Lower lobe of right lung (tissue), 2 donors: ENCODE measurements around the gene ERMAP. TPM values are rescaled to one million over a fixed set of nuclear protein-coding genes. Genes with fewer than 3 reads are reported as not detected.
A peak's percentile ranks its signal among the peaks of the same experiment; 100 is the strongest.

ENCODE experiments used
- ATAC-seq, 2 donors: fragments of 200-7000 bp; cut with Tn5 transposase; one replicate each; pipeline ENCODE4 v1.9.1; 2020 to 2022; ENCODE audit warnings: mild to moderate bottlenecking in 2 of 2, moderate library complexity in 2 of 2
- DNase-seq: peaks from one replicate; pipeline ENCODE4 v3.0.0-alpha.2; 2020
- H3K27ac ChIP-seq: fragments of 200-600 bp; one replicate; pipeline ENCODE4 v1.8.0; 2022
- H3K27me3 ChIP-seq: fragments of 200-600 bp; one replicate; pipeline ENCODE4 v1.8.0; 2022; ENCODE audit warnings: low read depth
- H3K36me3 ChIP-seq: fragments of 200-600 bp; one replicate; pipeline ENCODE4 v1.8.0; 2022; ENCODE audit warnings: mild to moderate bottlenecking
- H3K4me1 ChIP-seq: fragments of 200-600 bp; one replicate; pipeline ENCODE4 v1.8.0; 2022
- H3K4me3 ChIP-seq: fragments of 200-600 bp; one replicate; pipeline ENCODE4 v1.8.0; 2022; ENCODE audit warnings: mild to moderate bottlenecking
- H3K9me3 ChIP-seq: fragments of 200-600 bp; one replicate; pipeline ENCODE4 v1.8.0; 2022
- CTCF ChIP-seq: fragments of 200-600 bp; IDR thresholded peaks from one replicate; pipeline ENCODE4 v1.8.0; 2022; ENCODE audit warnings: antibody characterized with exemption, mild to moderate bottlenecking
- intact Hi-C: fragments of 100-400 bp; cut with DNase I; formaldehyde crosslinking; loops from one replicate; pipeline ENCODE4 v1.11.0; 2022
- total RNA-seq: library from RNA; stranded (reverse); fragmentation: NEBNext Ultra II Directional; extraction: Animal tissue kit (Norgen Biotek cat#: 25700); gene quantifications from one replicate; pipeline ENCODE4 v1.2.1, GENCODE V29; 2021
- donor health status: DM: no; HTN: yes; CAD: no; lungs with severe emphysema.

The ERMAP gene
- total RNA-seq, 1 donor from 2014 or later: 15.2 TPM

GRCh38 chr1:42889264-42889663, 72.3 kb downstream of the ERMAP start:
- Histone ChIP-seq H3K4me3 (no peak overlapping the region), H3K27ac (no peak overlapping the region), H3K27me3 (peaks cover 6% of the 10 kb centered on the region), H3K36me3 (no peaks in the 10 kb centered on the region), H3K4me1 (no peaks in the 10 kb centered on the region), H3K9me3 (no peaks in the 10 kb centered on the region)
- intact Hi-C loops: no loop called here
- no peak for TF ChIP-seq CTCF
- DNase-seq (no peak), ATAC-seq (no peak)

DNA sequence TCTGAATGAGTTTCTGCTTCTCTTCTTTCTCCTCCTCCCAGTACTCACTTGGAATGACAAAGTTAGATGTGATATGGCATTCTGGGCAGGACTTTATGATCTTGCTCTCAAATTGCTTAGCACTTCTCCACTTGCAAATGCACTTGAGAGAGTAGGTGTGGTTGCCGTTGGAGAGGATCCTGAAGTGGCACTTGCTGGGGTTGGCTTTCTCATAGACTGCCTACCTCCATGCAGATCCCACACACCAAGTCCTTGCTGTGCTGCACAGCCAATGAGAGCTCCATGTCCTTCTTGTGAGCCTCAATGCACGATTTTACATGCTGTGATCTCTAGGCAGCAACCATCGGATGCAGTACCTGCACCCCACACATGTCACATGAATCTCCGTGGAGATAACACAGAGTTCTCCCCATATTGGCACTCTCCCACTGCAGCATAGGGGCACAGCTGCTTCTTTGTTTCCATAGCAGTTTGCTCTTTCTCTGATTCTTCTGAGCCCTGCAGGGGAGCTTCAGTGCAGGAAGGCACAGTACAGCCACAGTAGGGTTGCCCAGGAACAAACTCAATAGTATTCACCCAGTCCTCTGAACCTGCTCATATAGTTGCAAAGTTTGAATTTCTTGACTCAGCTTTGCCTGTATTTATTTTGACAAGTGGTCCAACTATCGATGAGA, 74.7 kb downstream of the ERMAP start:
- intact Hi-C loops: no loop called here
- ATAC-seq: peak; percentile 93 to 97

More for the DNA sequence above, 74.7 kb downstream of the ERMAP start:
- H3K9me3 ChIP-seq: no peaks in the 10 kb centered on the region
- H3K4me3 ChIP-seq: no peak overlapping the region
- no peaks in the 10 kb centered on the region for H3K36me3 ChIP-seq
- DNase-seq: peak; percentile 69
- H3K27me3 ChIP-seq: peaks cover 3% of the 10 kb centered on the region
- H3K27ac ChIP-seq: no peak overlapping the region
- no peaks in the 10 kb centered on the region for H3K4me1 ChIP-seq
- no peak for TF ChIP-seq CTCF

Other genes with a start within 250 kb of the ERMAP start
- gene PPIH, start 158.7 kb upstream of the ERMAP start, total RNA-seq: 25.1 TPM
- 552 TPM for gene YBX1, start 134.7 kb upstream of the ERMAP start, total RNA-seq
- not detected for gene CLDN19, start 76.9 kb upstream of the ERMAP start, total RNA-seq
- gene P3H1, start 50.1 kb upstream of the ERMAP start, total RNA-seq: 24.4 TPM
- 5.6 TPM for gene C1orf50, start 49.9 kb upstream of the ERMAP start, total RNA-seq
- not detected for gene TMEM269, start 32.1 kb upstream of the ERMAP start, total RNA-seq
- 20.8 TPM for gene SVBP, start 275 bp downstream of the ERMAP start, total RNA-seq
- gene ZNF691, start 29.5 kb downstream of the ERMAP start, total RNA-seq: 11.9 TPM
- 10.6 TPM for gene SLC2A1, start 141.7 kb downstream of the ERMAP start, total RNA-seq